CD14-positive monocyte (primary cell): ENCODE data around the gene LRRC61. TPM values are rescaled to one million over a fixed set of nuclear protein-coding genes. Genes with fewer than 3 reads are reported as not detected.

Experiments
- DNase-seq, 3 donors: peaks; one replicate each; pipeline ENCODE4 v3.0.0-alpha.2; 2011 to 2022
- H2AFZ ChIP-seq: 2 replicates; pipeline ENCODE4 v1.6.0; 2012; ENCODE audit warnings: mild to moderate bottlenecking, low read depth, low read length, inconsistent platforms; ENCODE audit not compliant: insufficient read depth, poor library complexity, severe bottlenecking
- H3K27ac ChIP-seq, 2 donors: 1 replicate in 1 of 2; 2 replicates in 1 of 2; pipeline ENCODE4 v1.5.1; 2012 to 2013; ENCODE audit warnings: low read length in 2 of 2, control low read depth in 1 of 2, inconsistent platforms in 1 of 2, low read depth in 1 of 2, mild to moderate bottlenecking in 1 of 2
- H3K27me3 ChIP-seq, 2 donors: one replicate each; pipeline versions ENCODE4 v1.6.0 to v1.6.1; 2011 to 2013; ENCODE audit warnings: low read length in 2 of 2; ENCODE audit not compliant: control insufficient read depth in 2 of 2, insufficient read depth in 2 of 2
- H3K36me3 ChIP-seq, 2 donors: replicated peaks in 1 of 2; 1 replicate in 1 of 2; 2 replicates in 1 of 2; pipeline versions ENCODE4 v1.5.1 to v1.6.1; 2012 to 2013; ENCODE audit warnings: low read length in 2 of 2, control low read depth in 1 of 2, inconsistent platforms in 1 of 2, mild to moderate bottlenecking in 1 of 2; ENCODE audit not compliant: insufficient read depth in 2 of 2, control insufficient read depth in 1 of 2
- H3K4me1 ChIP-seq, 2 donors: 1 replicate in 1 of 2; 2 replicates in 1 of 2; pipeline versions ENCODE4 v1.5.1 to v1.6.1; 2012 to 2013; ENCODE audit warnings: low read length in 2 of 2, control low read depth in 1 of 2, inconsistent platforms in 1 of 2, mild to moderate bottlenecking in 1 of 2, moderate library complexity in 1 of 2; ENCODE audit not compliant: insufficient read depth in 2 of 2, control insufficient read depth in 1 of 2
- H3K4me2 ChIP-seq: replicated peaks from 2 replicates; pipeline ENCODE3; 2012; ENCODE audit warnings: low read length, moderate library complexity, mild to moderate bottlenecking; ENCODE audit not compliant: poor library complexity, severe bottlenecking; ENCODE audit errors: extremely low read depth
- H3K4me3 ChIP-seq, 3 experiments: fragments of 200-600 bp in 1 of 3; sonication (generic) in 1 of 3; replicated peaks in 1 of 3; 1 replicate in 2 of 3; 2 replicates in 1 of 3; pipeline ENCODE4 v1.5.1; 2011 to 2013; ENCODE audit warnings: low read length in 3 of 3, mild to moderate bottlenecking in 3 of 3, control low read depth in 2 of 3, low read depth in 2 of 3, inconsistent platforms in 1 of 3, moderate library complexity in 1 of 3
- H3K79me2 ChIP-seq: 2 replicates; pipeline ENCODE4 v1.6.0; 2012; ENCODE audit warnings: mild to moderate bottlenecking, control low read depth, inconsistent platforms, low read length, moderate library complexity; ENCODE audit not compliant: insufficient read depth
- H3K9ac ChIP-seq: 2 replicates; pipeline ENCODE4 v1.6.0; 2017; ENCODE audit warnings: low read length, mild to moderate bottlenecking; ENCODE audit not compliant: insufficient read depth, poor library complexity, severe bottlenecking
- H3K9me3 ChIP-seq, 2 donors: replicated peaks in 1 of 2; 1 replicate in 1 of 2; 2 replicates in 1 of 2; pipeline versions ENCODE4 v1.5.1 to v1.6.1; 2012 to 2013; ENCODE audit warnings: low read length in 2 of 2, control low read depth in 1 of 2; ENCODE audit not compliant: control insufficient read depth in 1 of 2, insufficient read depth in 1 of 2
- H4K20me1 ChIP-seq: 2 replicates; pipeline ENCODE4 v1.6.0; 2012; ENCODE audit warnings: mild to moderate bottlenecking, low read length, control low read depth, moderate library complexity; ENCODE audit not compliant: insufficient read depth
- H3K27ac Mint-ChIP-seq, 7 donors: one replicate each; pipeline ENCODE4 v1.8.0; 2020; ENCODE audit warnings: mild to moderate bottlenecking in 7 of 7, mixed read lengths in 7 of 7, moderate library complexity in 6 of 7, inconsistent platforms in 2 of 7
- H3K27me3 Mint-ChIP-seq, 3 donors: one replicate each; pipeline ENCODE4 v1.8.0; 2021 to 2022; ENCODE audit warnings: low read depth in 3 of 3, mild to moderate bottlenecking in 3 of 3, mixed read lengths in 3 of 3, moderate library complexity in 3 of 3, inconsistent platforms in 1 of 3
- H3K36me3 Mint-ChIP-seq, 2 donors: one replicate each; pipeline ENCODE4 v1.8.0; 2020; ENCODE audit warnings: mixed read lengths in 2 of 2, inconsistent platforms in 1 of 2, mild to moderate bottlenecking in 1 of 2
- H3K4me1 Mint-ChIP-seq: one replicate; pipeline ENCODE4 v1.8.0; 2020; ENCODE audit warnings: mild to moderate bottlenecking, mixed read lengths
- H3K4me3 Mint-ChIP-seq, 2 donors: one replicate each; pipeline ENCODE4 v1.8.0; 2020; ENCODE audit warnings: mild to moderate bottlenecking in 2 of 2, mixed read lengths in 2 of 2, moderate library complexity in 1 of 2
- H3K9me3 Mint-ChIP-seq, 7 donors: one replicate each; pipeline ENCODE4 v1.8.0; 2020 to 2022; ENCODE audit warnings: mixed read lengths in 7 of 7, mild to moderate bottlenecking in 6 of 7, moderate library complexity in 6 of 7, inconsistent platforms in 2 of 7
- CTCF ChIP-seq: fragments of 200-600 bp; IDR thresholded peaks from one replicate; pipeline ENCODE4 v1.8.0; 2022; ENCODE audit warnings: antibody characterized with exemption, mild to moderate bottlenecking
- WGBS: methylation state at CpG from one replicate; pipeline ENCODE4 v1.1.5; 2013; ENCODE audit warnings: missing lambda C conversion rate; ENCODE audit not compliant: insufficient coverage; 5-methylcytosine and 5-hydroxymethylcytosine counted together
- intact Hi-C, 2 donors: fragments of 100-400 bp; cut with micrococcal nuclease; formaldehyde crosslinking; loops; one replicate each; pipeline versions ENCODE4 v1.15.0 to v1.15.1; 2023
- polyA plus RNA-seq, 3 donors: library from polyadenylated mRNA; depleted of rRNA in 1 of 3; unstranded in 2 of 3; stranded (reverse) in 1 of 3; fragments of 300-500 nt in 2 of 3; fragments of >200 nt in 1 of 3; fragmentation: Illumina TruSeq in 2 of 3; gene quantifications; 1 replicate in 2 of 3; 2 replicates in 1 of 3; pipeline ENCODE4 v1.2.3, GENCODE V29; 2012 to 2021

The LRRC61 gene
- polyA plus RNA-seq, 3 donors: 1.4 to 8.6 (median 5.7) TPM

GRCh38 chr7:150324373-150324961 is 1.3 kb downstream of the LRRC61 start:
- Mint-ChIP-seq H3K9me3 (no peaks in the 10 kb centered on the region), H3K27ac (peak overlapping the region; percentile 80 to 95 (median 90)), H3K36me3 (peaks cover 25 to 38% of the 10 kb centered on the region in 2 donors), H3K4me1 (peaks cover 43% of the 10 kb centered on the region), H3K27me3 (peaks cover 0 to 2% (median 0%) of the 10 kb centered on the region in 3 donors), H3K4me3 (peak overlapping the region; percentile 94 to 98)
- TF ChIP-seq CTCF: no peak
- Histone ChIP-seq H2AFZ (peak overlapping the region; percentile 96), H3K4me2 (peak overlapping the region; percentile 94), H3K9me3 (no peaks in the 10 kb centered on the region), H3K4me1 (peaks cover 33 to 37% of the 10 kb centered on the region in 2 donors), H3K4me3 (peak overlapping the region in 1 of 3 experiments; percentile 90), H3K79me2 (peaks cover 12% of the 10 kb centered on the region), H3K27ac (peak overlapping the region; percentile 81 to 87), H3K36me3 (peaks cover 10 to 25% of the 10 kb centered on the region in 2 donors), H4K20me1 (no peaks in the 10 kb centered on the region), H3K9ac (peak overlapping the region; percentile 83), H3K27me3 (no peaks in the 10 kb centered on the region)
- WGBS: 81% methylated on average over 12 of the region's 12 CpGs
- peak in 2 of 3 donors; percentile 16 to 20 for DNase-seq
- intact Hi-C loops: no loop called here

GRCh38 chr7:150325110-150325611 is 2.0 kb downstream of the LRRC61 start:
- H3K4me1 Mint-ChIP-seq: peaks cover 43% of the 10 kb centered on the region
- Histone ChIP-seq H4K20me1 (no peaks in the 10 kb centered on the region), H3K9ac (peak overlapping the region; percentile 43), H3K27ac (peak overlapping the region; percentile 81 to 87), H3K4me3 (peak overlapping the region in 1 of 3 experiments; percentile 90), H2AFZ (peak overlapping the region; percentile 77), H3K4me1 (peaks cover 33 to 37% of the 10 kb centered on the region in 2 donors), H3K9me3 (no peaks in the 10 kb centered on the region), H3K36me3 (peaks cover 16 to 32% of the 10 kb centered on the region in 2 donors), H3K4me2 (peak overlapping the region; percentile 94), H3K27me3 (no peaks in the 10 kb centered on the region), H3K79me2 (peaks cover 12% of the 10 kb centered on the region)
- H3K36me3 Mint-ChIP-seq: peaks cover 30 to 41% of the 10 kb centered on the region in 2 donors
- peak overlapping the region; percentile 60 to 98 for H3K4me3 Mint-ChIP-seq
- no peak for TF ChIP-seq CTCF
- WGBS: 31% methylated on average over 9 of the region's 10 CpGs
- no peaks in the 10 kb centered on the region for H3K9me3 Mint-ChIP-seq
- H3K27me3 Mint-ChIP-seq: peaks cover 0 to 2% (median 0%) of the 10 kb centered on the region in 3 donors
- intact Hi-C loops: no loop called here
- peak; percentile 60 to 75 (median 74) for DNase-seq
- peak overlapping the region; percentile 80 to 95 (median 90) for H3K27ac Mint-ChIP-seq
